ENCODE measurements around the gene TUBA3E.
"Not testable (repeated sequence)": the region's sequence is repeated elsewhere in the genome, so short reads cannot be mapped to it uniquely, and the experiment has no call there.

TUBA3E gene

DNA sequence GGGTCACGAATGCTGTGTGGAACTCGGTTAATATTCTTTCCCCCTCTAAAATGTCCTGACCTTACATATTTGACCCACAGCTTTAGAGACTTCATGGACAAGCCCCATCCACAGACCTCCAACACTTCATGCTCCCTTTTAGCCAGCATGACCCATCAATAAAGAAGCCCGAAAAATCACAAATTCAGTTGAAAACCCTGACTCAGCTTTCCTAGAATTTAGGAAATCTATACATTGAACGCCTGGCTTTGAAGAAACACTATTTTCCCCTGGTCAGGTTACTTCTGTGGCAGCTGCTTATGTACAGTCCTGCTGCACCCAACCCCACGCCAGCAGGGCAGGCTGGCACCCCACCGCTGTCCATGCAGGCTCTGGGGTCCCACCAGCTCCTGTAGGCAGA, 6.9 kb downstream of the TUBA3E start:
- DNase-seq (ENCODE audit: low read depth) = not testable (repeated sequence)

DNA sequence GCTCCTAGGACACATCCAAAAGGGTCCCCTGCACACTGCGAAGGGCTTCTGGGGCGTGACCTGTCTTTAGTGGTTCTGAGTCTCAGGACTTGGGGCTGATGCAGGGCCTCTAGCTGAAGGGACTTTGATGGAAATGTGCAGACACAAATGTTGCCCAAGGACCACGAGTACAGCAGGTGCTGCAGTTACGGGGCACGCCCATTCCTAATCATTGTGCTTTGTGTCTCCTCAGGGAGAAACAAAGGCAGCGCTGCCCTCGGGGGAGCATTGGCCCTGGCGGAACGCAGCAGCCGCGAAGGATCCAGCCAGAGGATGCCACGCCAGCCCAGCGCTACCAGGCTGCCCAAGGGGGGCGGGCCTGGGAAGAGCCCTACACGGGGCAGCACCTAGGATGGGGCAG, 8.0 kb downstream of the TUBA3E start:
- no peak for DNase-seq (ENCODE audit: low read depth)

DNA sequence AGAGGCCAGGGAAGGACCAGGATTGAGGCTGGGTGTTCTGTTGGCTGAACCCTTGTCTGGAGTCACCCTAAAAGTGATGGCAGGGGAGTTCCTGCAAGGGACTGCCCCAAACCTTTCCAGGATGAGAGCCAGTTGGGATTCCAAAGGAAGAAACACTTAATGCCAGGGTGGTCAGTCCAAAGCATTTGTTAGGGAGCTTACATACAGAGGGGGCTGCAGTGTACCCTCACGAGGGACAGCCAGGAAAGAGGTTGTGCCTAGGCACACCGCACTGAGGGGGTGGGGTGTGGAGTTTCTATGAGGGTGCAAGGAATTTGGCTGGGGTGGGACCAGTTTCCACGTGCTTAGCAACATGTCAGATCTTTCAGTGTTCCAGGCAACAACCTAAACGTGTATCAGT, 9.3 kb downstream of the TUBA3E start:
- DNase-seq (ENCODE audit: low read depth) = not testable (repeated sequence)

DNA sequence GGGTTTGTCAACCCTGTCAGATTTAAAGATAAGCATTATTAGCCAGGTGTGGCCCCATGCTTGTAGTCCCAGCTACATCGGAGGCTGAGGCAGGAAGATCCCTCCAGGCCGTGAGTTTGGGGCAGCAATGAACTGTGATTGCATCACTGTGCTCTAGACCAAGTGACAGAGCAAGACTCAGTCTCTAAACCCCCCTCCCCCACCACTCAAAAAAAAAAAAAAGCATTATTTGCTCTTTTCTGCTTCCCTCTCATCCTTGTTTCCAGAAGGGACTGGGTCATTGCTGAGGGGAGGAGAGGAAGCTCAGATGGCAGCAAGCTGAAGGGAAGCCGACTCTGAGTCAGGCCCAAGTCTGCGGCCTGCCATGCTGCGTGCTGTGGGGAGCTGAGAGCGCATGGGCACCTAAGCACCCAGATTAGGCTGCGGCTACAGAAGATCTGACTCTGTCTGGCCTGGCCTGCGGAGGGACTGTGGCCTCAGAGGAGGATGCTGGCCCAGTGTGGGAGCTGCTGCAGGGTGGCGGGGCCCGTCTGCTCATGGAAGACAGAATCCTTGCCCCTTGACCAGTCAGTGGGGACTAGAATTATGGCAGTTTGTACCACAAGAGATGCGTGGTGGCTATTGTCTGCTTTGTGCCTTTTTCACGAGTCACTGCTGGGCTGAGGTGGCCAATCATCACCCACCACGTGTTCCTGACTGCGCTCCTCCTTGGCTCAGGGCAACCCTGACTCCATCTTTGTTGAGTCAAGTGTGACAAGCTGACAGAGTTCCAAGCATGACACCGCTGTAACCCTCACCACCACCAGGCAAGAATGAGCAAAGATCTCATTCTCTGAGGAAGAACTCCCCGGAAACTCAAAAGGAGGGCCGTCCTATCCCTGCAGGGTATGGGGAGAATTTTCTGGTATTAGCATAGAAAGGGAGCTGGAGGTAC, 10.1 kb downstream of the TUBA3E start:
- DNase-seq (ENCODE audit: low read depth) = not testable (repeated sequence)

DNA sequence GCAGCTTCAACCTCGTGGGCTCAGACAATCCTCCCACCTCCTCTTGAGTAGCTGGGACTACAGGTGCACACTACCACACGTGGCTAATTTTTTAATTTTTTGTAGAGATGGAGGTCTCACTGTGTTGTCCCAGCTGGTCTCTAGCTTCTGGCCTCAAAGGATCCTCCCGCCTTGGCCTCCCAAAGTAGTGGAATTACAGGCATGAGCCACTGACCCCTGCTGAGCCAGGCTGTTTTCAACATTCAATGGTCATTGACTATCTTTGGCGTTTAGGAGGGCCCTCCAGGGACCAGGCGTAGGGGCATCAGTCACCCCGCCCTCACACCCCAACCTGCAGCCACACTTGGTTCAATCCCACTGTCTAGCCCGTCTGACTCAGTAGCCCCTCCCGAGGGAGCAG, 11.0 kb downstream of the TUBA3E start:
- DNase-seq (ENCODE audit: low read depth) = no peak

DNA sequence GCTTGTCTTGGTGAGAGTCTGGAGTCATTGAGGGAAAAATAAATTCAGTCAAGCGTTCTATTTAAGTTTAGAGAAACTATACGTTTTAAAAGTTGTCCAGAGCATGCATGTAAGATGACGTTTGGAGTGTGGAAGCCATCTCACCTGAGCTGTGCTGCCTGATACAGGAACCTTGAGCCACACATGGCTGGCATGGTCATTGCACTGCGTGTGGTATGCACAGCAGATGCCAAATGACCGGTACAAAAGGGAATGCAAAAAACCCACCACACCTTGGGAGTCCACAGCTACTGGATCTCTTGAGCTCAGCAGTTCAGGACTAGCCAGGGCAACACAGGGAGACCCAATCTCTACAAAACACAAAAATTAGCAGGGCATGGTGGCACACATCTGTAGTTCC, 11.8 kb downstream of the TUBA3E start:
- DNase-seq (ENCODE audit: low read depth) = no peak

DNA sequence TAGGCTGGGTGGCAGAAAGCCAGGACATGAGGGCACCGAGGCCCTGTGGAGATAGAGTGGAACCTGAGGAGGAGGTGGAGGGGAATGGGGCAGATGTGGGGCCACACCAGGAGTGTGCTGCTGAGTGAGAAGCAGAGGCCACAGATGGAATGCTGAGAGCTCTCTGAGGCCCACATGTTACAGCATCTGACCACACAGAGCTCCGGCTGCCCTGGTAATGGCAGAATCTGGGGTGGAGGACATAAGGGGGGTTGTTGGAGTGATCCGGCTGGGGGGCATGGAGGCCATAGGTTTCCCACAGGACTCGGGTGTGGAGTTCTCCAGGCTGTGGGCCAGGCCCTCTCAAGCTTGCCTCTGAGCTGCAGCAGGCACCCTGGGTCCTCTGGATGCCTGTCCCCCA, 12.3 kb downstream of the TUBA3E start:
- no peak for DNase-seq (ENCODE audit: low read depth)

DNA sequence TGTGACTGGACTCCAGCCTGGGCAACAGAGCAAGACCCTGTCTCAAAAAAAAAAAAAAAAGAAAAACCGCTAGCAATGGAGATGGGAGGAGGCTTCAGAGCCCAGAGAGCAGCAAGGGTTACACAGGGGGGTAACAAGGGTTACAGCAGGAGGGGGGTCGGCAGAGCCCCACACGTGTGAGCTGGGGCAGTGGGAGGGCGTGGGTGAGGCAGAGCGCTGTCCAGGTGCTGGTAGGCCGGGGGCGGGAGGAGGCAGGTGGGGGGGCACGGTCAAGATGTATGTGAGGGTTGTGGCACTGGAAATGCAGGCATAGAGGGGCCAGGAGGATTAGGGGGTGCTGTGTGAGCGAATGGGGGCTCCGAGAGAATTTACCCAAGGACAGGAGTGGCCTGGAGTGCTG, 12.8 kb downstream of the TUBA3E start:
- no peak for DNase-seq (ENCODE audit: low read depth)

DNA sequence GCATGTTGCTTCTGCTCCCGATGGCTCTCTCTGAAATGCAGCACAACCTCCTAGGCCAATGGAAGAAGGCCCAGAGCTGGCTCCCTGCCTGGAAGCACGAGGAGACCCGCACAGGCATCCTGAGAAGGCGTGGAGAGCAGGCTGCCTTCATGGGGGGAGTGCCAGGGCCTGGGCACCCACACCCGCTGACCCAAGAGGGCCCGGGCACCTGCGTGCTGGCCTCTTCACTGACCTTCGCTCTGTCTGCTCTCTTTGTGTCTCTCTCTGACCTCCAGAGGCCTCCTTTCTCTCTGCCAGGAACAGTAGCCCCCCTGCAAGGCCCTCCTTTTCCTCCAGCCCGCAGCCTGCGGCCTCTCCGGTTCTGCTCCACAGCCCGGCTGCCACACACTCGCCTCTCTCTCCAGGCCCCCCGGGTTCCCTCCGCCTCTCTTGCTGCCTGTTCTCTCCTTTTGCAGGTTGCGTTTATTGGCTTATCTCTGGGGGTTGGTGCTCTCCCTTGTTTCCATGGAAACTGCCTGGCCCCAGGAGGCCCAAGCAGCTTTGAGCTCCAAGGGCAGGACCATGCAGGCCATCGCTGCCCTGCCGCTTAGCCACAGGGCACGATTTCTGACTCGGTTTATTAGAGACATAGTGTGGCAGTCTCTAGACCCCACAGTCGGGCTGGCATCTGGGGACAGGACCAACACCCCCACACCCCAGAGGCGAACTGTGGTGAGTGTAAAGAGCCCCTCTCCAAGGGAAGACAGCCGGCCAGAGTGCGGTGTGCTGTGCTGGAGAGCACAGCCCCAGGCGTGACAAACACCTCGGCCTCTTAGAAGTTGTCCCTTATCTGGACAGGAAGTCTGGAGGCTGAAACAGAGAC, 14.5 kb downstream of the TUBA3E start:
- no peak for DNase-seq (ENCODE audit: low read depth)

DNA sequence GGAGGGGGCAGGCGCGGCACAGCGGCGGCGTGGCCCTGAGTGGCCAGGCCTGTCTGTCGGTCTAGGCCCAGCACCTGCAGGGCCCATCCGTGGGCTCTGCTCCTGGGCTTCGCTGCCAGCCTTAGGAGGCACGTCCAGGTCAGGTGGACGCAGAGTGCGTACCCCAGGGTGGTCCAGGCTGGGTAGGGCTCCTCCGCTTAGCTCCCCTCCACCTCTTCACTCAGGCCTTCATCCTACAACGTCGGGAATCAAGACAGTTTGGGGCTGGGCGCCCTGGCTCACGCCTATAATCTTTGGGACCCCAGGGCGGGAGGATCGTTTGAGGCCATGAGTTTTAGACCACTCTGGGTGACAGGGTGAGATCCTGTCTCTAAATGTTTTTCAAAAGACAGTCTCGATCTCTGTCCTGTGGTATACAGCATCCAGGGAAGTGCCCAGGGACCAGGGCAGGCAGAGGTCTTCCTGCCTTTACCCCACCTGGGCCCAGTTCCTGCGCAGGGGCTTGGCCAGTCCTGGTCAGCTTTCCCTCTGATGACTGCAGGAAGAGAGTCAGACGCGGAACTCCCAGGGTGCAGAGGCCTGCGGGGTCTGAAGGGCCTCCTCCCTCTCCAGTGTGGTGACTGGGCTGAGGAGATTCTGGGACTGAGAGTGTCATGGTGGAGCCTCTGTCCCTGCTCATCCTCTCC, 15.3 kb downstream of the TUBA3E start:
- not testable (repeated sequence) for DNase-seq (ENCODE audit: low read depth)

DNA sequence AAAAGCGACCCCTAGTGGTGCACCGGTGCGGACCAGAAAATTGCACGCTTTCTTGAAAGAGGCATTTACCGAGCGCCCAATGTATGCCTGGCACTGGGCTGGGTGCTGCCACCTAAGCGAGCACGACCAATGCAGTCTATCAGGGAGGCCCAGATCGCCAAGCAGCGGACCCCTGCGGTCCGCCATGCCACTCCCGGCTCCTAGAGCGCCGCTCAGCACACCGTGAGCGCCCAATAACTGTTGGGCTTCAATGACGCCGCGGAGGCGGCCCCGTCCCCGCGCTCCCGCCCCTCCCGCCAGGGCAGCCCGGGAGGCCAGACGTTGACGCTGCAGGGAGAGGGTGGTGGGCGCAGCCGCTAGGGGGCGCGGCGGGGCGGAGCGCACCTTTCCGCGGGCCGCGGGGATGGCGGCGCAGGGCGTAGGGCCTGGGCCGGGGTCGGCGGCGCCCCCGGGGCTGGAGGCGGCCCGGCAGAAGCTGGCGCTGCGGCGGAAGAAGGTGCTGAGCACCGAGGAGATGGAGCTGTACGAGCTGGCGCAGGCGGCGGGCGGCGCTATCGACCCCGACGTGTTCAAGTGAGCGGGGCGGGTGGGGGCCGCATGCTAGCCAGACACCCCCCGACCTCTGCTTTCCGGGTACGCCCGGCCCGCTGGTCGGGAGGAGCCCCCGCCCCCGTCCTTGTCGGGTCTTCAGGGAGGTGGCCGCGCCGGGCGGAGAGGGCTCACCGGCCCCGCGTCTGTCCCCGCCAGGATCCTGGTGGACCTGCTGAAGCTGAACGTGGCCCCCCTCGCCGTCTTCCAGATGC, 16.2 kb downstream of the TUBA3E start, which contains the start of gene MZT2B:
Gene MZT2B, plus strand, starts transcription at position 383 of the 803 bp plus-strand sequence. Its CDS starts 21 bp downstream, at position 404.
- DNase-seq (ENCODE audit: low read depth) = peak; percentile 88

DNA sequence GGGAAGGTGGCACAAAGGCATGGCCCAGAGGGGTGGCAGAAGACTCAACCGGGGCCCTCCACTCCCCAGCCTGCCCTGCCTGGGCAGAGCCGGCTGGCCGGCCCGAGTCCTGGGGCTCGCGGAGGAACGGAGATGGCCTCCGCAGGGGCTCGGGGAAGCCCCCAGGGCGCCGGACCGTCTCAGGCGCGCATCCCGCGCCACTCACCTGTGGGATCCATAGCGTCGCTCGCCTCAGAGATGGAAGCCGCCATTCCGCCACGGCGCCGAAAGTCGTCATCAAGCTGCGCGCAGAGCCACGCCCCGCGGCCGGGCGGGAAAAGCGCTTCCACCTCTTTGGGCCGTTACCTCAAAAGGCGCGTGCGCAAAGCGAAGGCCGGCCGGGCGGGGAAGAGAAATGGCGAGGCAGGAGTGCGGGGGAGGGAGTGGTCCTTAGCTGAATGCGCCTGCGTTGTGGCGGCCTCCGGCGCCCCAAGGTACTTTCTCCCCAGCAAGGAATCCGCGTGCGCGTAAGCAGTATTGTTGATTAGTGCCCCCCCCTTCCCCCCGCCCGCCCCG, 16.8 kb downstream of the TUBA3E start, which contains the start of gene SMPD4:
Gene SMPD4, minus strand, starts transcription at position 278 of the 555 bp plus-strand sequence. CDS start 5,010 bp downstream, outside the sequence.
- peak; percentile 97 for DNase-seq (ENCODE audit: low read depth)

DNA sequence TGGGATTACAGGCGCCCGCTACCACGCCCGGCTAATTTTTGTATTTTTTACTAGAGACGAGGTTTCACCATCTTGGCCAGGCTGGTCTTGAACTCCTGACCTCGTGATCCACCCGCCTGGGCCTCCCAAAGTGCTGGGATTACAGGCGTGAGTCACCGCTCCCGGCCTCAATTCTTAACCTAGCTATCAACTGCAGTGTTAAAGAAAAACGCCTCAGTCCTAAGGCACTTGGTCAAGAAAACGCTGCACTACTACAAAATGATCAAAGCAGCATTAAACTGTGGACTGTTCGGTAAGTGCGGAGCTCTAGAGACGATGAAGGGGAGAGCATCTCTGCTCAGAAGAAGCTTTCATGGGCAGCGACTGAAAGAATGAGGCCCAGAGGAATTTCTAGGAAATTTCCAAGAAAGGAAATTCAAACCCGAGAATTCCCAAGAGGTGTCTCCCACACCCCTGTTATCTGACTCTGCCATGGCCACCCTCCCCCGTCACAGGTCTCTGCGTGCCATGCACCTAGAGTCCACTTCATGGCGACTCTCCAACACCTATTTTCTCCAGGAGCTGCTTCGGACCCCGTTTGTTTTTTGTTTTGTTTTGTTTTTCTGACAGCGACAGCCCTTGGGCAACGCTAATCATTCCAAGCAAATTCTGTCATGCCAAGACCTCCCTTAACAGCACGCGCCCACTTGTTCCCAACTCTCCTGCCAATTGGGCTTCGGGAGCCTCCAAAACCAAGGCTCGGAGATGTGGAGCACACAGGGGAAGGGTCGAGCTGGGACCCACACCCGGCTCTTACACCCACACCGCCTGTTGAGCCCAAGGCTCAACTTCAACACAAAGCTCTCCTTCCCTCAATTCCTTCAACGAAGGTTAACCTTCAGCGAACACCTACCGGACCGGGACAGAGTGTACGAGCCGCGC, 17.6 kb downstream of the TUBA3E start:
- DNase-seq (ENCODE audit: low read depth) = not testable (repeated sequence)

DNA sequence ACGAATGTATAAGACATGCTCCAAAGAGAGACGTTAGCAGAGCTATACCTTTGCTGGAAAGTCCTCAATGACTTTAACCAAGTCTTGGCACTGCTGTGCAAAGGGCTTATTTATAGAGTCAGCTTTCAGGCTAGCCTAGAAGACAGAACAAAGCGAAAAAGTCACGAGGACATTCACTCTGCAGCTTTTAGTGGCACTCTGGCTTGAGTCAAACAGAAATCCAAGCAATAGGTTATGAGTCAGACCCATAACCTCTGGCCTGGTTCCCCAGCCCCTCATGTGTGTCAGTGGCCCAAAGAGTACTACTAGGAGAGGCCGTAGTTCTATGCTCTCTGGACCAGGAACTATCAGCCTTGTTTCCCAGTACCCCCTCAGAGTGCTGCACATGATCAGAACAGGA, 23.4 kb downstream of the TUBA3E start:
- DNase-seq (ENCODE audit: low read depth) = not testable (repeated sequence)

DNA sequence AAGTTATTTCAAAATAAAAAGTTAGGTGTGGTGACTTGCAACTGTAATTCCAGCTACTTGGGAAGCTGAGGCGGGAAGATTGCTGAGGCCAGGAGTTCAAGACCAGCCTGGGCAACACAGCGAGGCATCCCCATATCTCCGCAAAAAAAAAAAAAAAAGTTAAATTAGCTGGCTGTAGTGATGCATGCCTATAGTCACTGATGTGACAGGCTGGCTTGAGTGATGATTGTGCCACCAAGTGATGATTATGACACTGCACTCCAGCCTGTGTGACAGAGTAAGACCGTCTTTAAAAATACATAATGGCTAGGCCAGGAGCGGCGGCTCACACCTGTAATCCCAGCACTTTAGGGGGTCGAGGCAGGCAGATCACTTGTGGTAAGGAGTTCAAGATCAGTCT, 28.3 kb downstream of the TUBA3E start:
- DNase-seq (ENCODE audit: low read depth) = no peak

DNA sequence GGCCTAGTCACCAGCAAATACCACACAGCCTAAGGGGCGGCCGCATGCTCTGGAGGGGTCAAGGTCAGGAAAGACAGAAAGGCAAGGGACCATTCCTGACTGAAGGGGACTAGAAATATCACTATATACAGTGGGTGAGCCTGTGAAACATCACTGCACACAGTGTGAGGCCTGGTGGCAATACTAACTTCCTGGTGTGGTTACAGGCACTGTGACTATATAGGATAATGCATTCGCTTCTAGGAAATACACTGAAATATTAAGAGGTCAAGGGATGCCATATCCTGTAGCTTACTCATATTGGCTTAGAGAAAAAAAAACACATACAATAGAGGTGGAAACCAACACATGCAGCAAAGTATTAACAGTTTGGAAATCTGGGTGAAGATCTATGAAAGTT, 29.1 kb downstream of the TUBA3E start:
- not testable (repeated sequence) for DNase-seq (ENCODE audit: low read depth)

DNA sequence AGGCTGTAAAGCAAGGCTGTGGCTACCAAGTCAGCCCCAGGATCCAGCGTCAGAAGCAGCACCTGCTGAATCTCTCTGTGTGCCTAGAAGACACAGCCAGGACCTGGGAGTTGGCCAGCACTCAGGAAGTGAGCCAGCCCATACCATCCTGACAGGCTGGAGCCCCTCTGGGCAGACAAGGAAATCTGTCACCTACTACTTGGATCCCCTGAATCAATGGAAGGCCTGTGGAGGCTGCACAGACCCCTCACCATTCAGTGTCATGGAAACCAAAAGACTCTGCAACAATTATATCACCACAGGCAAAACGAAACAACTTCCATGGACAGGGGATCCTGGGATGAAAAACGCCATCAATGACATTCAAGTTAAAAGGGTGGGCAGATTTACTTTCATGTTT, 31.6 kb downstream of the TUBA3E start:
- not testable (repeated sequence) for DNase-seq (ENCODE audit: low read depth)

DNA sequence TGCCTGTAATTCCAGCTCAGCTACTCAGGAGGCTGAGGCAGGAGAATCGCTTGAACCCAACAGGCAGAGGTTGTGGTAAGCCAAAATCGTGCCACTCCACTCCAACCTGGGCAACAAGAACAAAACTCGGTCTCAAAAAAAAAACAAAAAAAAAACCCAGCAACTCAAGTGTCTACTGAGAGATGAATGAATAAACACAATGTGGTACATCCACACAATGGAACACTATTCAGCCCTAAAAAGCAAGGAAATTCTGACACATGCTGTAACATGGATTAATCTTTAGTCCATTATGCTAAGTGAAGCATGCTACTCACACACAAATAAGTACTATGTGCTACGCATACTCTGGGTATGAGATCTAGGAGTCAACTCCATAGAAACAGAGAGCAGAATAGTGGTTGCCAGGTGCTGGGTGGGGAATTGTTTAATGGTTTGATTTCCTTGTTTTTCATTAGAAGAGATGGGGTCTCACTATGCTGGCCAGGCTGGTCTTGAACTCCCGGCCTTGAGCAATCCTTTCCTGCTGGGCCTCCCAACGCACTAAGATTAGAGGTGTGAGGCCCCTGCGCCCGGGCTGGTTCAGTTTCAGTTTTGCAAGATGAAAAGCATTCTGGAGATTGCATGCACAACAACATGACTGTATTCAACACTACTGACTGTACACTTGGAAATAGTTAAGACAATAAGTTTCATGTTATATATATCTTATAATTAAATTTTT, 32.8 kb downstream of the TUBA3E start:
- no peak for DNase-seq (ENCODE audit: low read depth)

DNA sequence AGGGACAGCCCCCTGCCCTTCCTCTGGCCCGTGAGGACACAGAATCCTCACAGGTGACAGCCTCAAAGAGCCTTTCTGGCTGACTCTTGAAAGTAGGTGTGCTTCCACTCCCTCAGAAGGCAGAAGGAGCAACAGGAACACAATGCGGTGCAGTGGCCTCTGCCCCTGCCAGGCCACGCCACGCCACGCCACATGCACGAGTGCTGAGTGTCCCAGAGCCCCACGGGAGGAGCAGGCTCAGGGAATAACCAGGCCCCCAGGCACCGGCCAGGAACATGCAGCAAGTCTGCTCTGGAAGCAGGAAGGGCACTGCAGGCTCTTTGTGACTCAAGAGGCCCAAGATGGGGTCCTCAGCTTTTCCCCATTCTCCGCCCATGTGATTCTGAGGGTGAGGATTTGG, 35.3 kb downstream of the TUBA3E start:
- no peak for DNase-seq (ENCODE audit: low read depth)

Measured in activated T-helper 1 cell treated with Interleukin-2 at 50 U/mL for 16 hours (primary cell).